Umbilical cord (tissue), 2 donors: ENCODE measurements around the gene TTC19. TPM values are rescaled to one million over a fixed set of nuclear protein-coding genes. Genes with fewer than 3 reads are reported as not detected.
"Not testable (repeated sequence)": the region's sequence is repeated elsewhere in the genome, so short reads cannot be mapped to it uniquely, and the experiment has no call there.

Source experiments
- DNase-seq: peaks from one replicate; pipeline ENCODE4 v3.0.0-alpha.2; 2015; ENCODE audit warnings: low spot score
- total RNA-seq: library from RNA; depleted of rRNA; stranded (reverse); fragments of >200 nt; gene quantifications from one replicate; pipeline ENCODE4 v1.2.3, GENCODE V29; 2014; ENCODE audit warnings: low replicate concordance; ENCODE audit not compliant: insufficient read depth

The TTC19 gene
- total RNA-seq, 1 donor from 2014 or later = 43.8 TPM

GRCh38 chr17:16027708-16028584 is 28.3 kb downstream of the TTC19 start:
- DNase-seq = peak; percentile 23

GRCh38 chr17:16033729-16034349 is 34.2 kb downstream of the TTC19 start:
- no peak for DNase-seq

- DNase-seq = no peak
Measured at GRCh38 chr17:16036261-16036660, 36.6 kb downstream of the TTC19 start.

- DNase-seq = no peak
Measured at GRCh38 chr17:16037636-16038035, 38.0 kb downstream of the TTC19 start.

- peak; percentile 60 for DNase-seq
Measured at GRCh38 chr17:16040710-16041251, 41.2 kb downstream of the TTC19 start.

- no peak for DNase-seq
Measured at GRCh38 chr17:16044487-16044886, 44.9 kb downstream of the TTC19 start.

GRCh38 chr17:16046966-16047365 is 47.3 kb downstream of the TTC19 start:
- DNase-seq = no peak

GRCh38 chr17:16048811-16049449 is 49.3 kb downstream of the TTC19 start:
- DNase-seq = no peak

GRCh38 chr17:16050844-16051243 is 51.2 kb downstream of the TTC19 start:
- no peak for DNase-seq

GRCh38 chr17:16052486-16052885 is 52.9 kb downstream of the TTC19 start:
- DNase-seq = peak; percentile 13

GRCh38 chr17:16055139-16055538 is 55.5 kb downstream of the TTC19 start:
- not testable (repeated sequence) for DNase-seq

GRCh38 chr17:16061631-16062030 is 62.0 kb downstream of the TTC19 start:
- no peak for DNase-seq

GRCh38 chr17:16066125-16066524 is 66.5 kb downstream of the TTC19 start:
- no peak for DNase-seq

GRCh38 chr17:16068323-16068722 is 68.7 kb downstream of the TTC19 start:
- no peak for DNase-seq

- DNase-seq = no peak
Measured at GRCh38 chr17:16072031-16072430, 72.4 kb downstream of the TTC19 start.

GRCh38 chr17:16073845-16074244 is 74.2 kb downstream of the TTC19 start:
- no peak for DNase-seq

- no peak for DNase-seq
Measured at GRCh38 chr17:16074423-16074822, 74.8 kb downstream of the TTC19 start.

- no peak for DNase-seq
Measured at GRCh38 chr17:16075949-16076348, 76.3 kb downstream of the TTC19 start.
